Suppressor macrophage treated with lipopolysaccharide for 4 hours (primary cell): ENCODE data around the gene RIOK2.
A peak's percentile ranks its signal among the peaks of the same experiment; 100 is the strongest.
"Not testable (repeated sequence)": the region's sequence is repeated elsewhere in the genome, so short reads cannot be mapped to it uniquely, and the experiment has no call there.

Source experiments
- DNase-seq: peaks from one replicate; pipeline ENCODE4 v3.0.0-alpha.2; 2020

The RIOK2 gene

GRCh38 chr5:97165726-97166125 lies 17.3 kb downstream of the RIOK2 start:
- DNase-seq: no peak

GRCh38 chr5:97164846-97165245 lies 18.2 kb downstream of the RIOK2 start:
- DNase-seq: no peak

- DNase-seq: no peak
These were observed 19.2 kb downstream of the RIOK2 start for GRCh38 chr5:97163790-97164285.

- peak; percentile 20 for DNase-seq
These were observed 19.7 kb downstream of the RIOK2 start for GRCh38 chr5:97163360-97163764.

GRCh38 chr5:97162045-97162444 lies 21.0 kb downstream of the RIOK2 start:
- peak; percentile 74 for DNase-seq

GRCh38 chr5:97157689-97158088 lies 25.4 kb downstream of the RIOK2 start:
- DNase-seq: no peak

GRCh38 chr5:97151370-97151769 lies 31.7 kb downstream of the RIOK2 start:
- no peak for DNase-seq

- DNase-seq: no peak
These were observed 32.6 kb downstream of the RIOK2 start for GRCh38 chr5:97150401-97150800.

- no peak for DNase-seq
These were observed 33.3 kb downstream of the RIOK2 start for GRCh38 chr5:97149709-97150108.

- DNase-seq: no peak
These were observed 34.8 kb downstream of the RIOK2 start for GRCh38 chr5:97148288-97148687.

GRCh38 chr5:97143704-97144103 lies 39.3 kb downstream of the RIOK2 start:
- DNase-seq: no peak

- DNase-seq: peak; percentile 57
These were observed 40.4 kb downstream of the RIOK2 start, which contains the start of gene LIX1 for GRCh38 chr5:97142521-97143254. TSS of gene LIX1 (minus strand) at chr5:97142611. CDS start at chr5:97142576, 35 bp downstream.

- no peak for DNase-seq
These were observed 41.5 kb downstream of the RIOK2 start for GRCh38 chr5:97141539-97141938.

GRCh38 chr5:97141031-97141430 lies 42.0 kb downstream of the RIOK2 start:
- DNase-seq: no peak

- DNase-seq: not testable (repeated sequence)
These were observed 42.8 kb downstream of the RIOK2 start for GRCh38 chr5:97140250-97140649.

GRCh38 chr5:97136475-97136874 lies 46.6 kb downstream of the RIOK2 start:
- DNase-seq: no peak

GRCh38 chr5:97135868-97136267 lies 47.2 kb downstream of the RIOK2 start:
- no peak for DNase-seq

- no peak for DNase-seq
These were observed 48.4 kb downstream of the RIOK2 start for GRCh38 chr5:97134634-97135033.

- peak; percentile 16 for DNase-seq
These were observed 49.9 kb downstream of the RIOK2 start for GRCh38 chr5:97133101-97133500.

GRCh38 chr5:97131921-97132320 lies 51.1 kb downstream of the RIOK2 start:
- DNase-seq: no peak

- DNase-seq: no peak
These were observed 51.8 kb downstream of the RIOK2 start for GRCh38 chr5:97131139-97131710.

GRCh38 chr5:97127727-97128126 lies 55.3 kb downstream of the RIOK2 start:
- no peak for DNase-seq

GRCh38 chr5:97125125-97125683 lies 57.8 kb downstream of the RIOK2 start:
- no peak for DNase-seq

GRCh38 chr5:97124335-97124734 lies 58.7 kb downstream of the RIOK2 start:
- no peak for DNase-seq
